Cardiac fibroblast (primary cell): ENCODE data around the gene KAT7.
A peak's percentile ranks its signal among the peaks of the same experiment; 100 is the strongest.

Source experiments
- DNase-seq, 2 donors: peaks; one replicate each; pipeline versions ENCODE4 v3.0.0 to v3.0.0-alpha.2; 2010; ENCODE audit warnings: low read depth in 2 of 2
- H3K4me3 ChIP-seq, 2 donors: replicated peaks in 1 of 2; 1 replicate in 1 of 2; 2 replicates in 1 of 2; pipeline ENCODE4 v1.5.1; 2011; ENCODE audit warnings: low read depth in 2 of 2, low read length in 2 of 2, mild to moderate bottlenecking in 2 of 2, moderate library complexity in 1 of 2
- TF ChIP-seq, protein P1 (sequence below): IDR thresholded peaks from one replicate; pipeline ENCODE4 v1.5.1; 2011; ENCODE audit warnings: low read depth, mild to moderate bottlenecking, low read length, inconsistent platforms

Gene KAT7

DNA sequence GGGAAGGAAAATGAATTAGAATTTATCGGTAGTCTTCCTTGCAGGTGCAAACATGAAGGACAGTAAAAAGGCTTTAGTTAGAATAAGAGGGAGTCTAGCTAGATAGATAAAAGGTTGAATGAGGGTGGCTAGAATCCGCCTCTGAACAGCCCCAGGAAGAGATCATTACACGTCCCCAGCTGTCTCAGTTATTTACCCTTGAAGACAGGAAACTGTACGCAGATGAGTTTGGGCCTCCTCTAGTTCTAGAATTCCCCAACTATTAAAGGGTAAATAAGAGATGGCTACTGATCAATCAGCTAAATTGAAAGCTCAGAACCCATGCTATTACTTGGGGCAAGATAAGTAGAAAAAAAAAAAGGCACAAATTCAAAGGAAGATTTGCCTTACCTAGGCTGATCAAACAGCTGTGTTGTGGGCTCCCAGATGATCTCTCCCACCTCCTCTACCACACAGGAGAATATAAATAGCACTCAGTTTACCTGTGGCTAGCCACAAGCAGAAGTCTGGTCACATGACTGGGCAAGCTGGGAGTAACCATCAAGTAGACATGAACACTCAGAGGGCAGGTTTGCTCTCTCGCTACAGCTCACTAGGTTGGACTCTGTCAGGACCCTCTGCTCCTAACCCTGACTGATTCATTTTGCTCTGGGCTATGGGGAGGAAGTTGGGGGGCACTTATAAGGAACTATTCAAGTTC is 41.5 kb upstream of the KAT7 start:
- H3K4me3 ChIP-seq: no peak overlapping the region
- no peak for DNase-seq
- TF ChIP-seq, protein P1, sequence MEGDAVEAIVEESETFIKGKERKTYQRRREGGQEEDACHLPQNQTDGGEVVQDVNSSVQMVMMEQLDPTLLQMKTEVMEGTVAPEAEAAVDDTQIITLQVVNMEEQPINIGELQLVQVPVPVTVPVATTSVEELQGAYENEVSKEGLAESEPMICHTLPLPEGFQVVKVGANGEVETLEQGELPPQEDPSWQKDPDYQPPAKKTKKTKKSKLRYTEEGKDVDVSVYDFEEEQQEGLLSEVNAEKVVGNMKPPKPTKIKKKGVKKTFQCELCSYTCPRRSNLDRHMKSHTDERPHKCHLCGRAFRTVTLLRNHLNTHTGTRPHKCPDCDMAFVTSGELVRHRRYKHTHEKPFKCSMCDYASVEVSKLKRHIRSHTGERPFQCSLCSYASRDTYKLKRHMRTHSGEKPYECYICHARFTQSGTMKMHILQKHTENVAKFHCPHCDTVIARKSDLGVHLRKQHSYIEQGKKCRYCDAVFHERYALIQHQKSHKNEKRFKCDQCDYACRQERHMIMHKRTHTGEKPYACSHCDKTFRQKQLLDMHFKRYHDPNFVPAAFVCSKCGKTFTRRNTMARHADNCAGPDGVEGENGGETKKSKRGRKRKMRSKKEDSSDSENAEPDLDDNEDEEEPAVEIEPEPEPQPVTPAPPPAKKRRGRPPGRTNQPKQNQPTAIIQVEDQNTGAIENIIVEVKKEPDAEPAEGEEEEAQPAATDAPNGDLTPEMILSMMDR: no peak

DNA sequence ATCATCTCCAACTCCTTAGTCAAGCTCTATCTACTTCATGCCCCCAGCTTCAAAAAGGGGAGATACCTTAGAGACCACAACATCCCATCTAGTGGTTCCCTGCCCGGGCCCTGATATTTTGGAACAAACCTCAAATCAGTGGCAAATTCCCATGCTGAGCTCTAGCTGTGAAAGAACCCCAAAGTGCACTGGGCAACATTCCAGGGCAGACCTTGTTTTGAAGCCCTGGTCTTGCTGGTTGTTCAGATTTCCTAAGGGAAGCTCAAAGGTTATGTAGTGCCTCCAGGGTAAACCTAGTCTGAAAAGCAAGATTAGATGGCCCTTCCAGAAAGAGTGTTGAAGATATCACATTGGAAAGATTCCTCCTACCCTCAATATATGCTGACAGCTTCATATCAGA is 40.8 kb upstream of the KAT7 start:
- no peak overlapping the region for H3K4me3 ChIP-seq
- TF ChIP-seq, protein P1: no peak
- no peak for DNase-seq

DNA sequence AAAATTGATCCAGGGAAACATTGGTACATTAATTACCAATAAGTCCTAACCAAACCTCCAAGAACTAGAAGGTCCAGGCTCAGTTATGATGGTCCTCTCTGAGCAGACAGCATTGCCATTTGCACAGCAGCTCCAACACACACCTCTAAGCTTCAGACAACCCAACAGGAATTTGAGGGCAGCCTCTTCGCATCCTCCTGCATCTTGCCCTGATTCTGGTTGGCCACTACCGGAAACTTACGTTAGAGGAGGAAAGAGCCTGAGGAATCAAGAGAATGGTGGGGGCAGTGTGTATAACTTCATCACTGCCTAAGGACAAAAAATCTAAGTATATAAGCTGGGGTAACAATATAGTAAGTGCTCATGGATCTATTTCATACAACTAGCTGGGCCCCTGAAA is 40.3 kb upstream of the KAT7 start:
- no peak overlapping the region for H3K4me3 ChIP-seq
- TF ChIP-seq, protein P1: no peak
- no peak for DNase-seq

DNA sequence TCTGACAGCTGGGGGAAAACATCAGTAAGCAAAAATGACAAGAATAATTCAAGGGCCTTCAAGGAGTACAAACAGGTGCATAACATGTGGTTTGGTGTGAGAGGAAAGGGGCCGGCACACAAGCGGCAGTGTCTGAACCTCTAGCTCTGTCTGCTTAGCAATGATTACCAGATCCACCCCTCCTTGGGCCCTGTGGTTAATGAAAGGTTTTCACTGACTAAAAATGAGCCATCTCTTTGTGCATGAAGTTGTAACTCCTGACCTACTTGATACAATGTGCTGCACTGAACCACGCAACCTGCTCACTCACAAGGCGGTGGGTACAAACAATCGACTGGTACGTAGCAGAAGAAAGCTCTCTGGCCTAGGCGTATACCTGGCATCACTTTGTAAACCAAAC is 39.7 kb upstream of the KAT7 start:
- H3K4me3 ChIP-seq: no peak overlapping the region
- TF ChIP-seq, protein P1: no peak
- DNase-seq: no peak

DNA sequence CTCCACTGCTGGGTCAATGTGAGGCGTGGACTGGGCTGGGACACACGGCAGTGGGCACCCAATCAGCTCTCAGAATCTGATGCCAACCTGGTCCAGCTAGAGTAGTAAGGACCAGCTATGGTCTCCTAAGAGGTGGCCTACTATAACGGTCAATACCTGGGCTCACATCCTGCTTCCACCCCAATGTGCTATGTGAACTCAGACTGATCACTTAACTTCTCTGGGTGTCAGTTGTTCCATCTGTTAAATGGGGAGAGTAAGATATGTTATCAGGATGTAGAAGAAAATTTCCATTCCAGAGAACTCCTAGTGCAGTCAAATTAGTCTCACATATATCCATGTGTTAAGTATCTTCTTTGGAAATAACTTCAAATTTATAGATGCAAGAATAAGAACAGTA is 38.8 kb upstream of the KAT7 start:
- no peak for DNase-seq
- no peak overlapping the region for H3K4me3 ChIP-seq
- TF ChIP-seq, protein P1: no peak

DNA sequence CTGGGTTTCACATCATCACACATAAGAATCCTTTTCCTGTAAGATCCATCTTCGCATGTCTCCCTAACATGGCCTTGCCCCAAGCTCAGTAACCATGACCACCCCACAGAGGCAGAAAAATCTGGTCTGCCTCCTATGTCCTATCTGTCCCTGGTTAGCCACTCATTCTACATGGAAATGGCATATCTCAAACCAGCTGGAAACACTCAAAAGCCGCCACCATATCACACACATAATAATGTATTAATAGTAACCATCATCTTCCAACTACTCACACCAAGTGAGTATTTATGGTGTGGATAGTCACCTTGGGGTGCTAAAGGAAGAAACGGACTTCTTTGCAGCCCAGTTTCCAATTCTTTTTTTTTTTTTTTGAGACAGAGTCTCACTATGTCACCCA is 36.0 kb upstream of the KAT7 start:
- H3K4me3 ChIP-seq: no peak overlapping the region
- TF ChIP-seq, protein P1: no peak
- DNase-seq: no peak

DNA sequence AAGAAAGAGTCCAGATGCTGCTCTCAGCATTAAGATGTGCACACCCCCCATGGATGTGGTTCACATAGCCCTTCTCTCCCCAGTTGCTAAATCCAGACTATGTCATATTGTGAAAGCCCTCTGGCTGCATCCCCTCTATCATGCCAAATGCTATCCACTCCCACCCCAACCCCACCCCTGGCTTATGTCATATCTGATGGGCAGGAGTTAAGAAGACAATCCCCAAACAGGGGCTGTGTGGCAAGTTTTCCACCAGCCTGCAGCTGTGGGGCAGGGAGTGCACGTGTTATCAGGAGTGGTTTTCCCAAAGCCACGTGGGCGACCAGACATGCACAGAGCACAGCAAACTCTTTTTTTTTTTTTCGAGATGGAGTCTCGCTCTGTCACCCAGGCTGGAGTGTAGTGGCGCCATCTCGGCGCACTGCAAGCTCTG is 34.5 kb upstream of the KAT7 start:
- DNase-seq: peak in 1 of 2 donors; percentile 76
- TF ChIP-seq, protein P1: no peak
- H3K4me3 ChIP-seq: no peak overlapping the region
